Progenitor cell of endocrine pancreas (in vitro differentiated cells): ENCODE measurements around the gene NELFA. TPM values are rescaled to one million over a fixed set of nuclear protein-coding genes. Genes with fewer than 3 reads are reported as not detected.
"Not testable (repeated sequence)": the region's sequence is repeated elsewhere in the genome, so short reads cannot be mapped to it uniquely, and the experiment has no call there.

Experiments used
- DNase-seq: peaks from one replicate; pipeline ENCODE4 v3.0.0; 2021; ENCODE audit warnings: low spot score; ENCODE audit not compliant: unreplicated experiment
- H3K27ac Mint-ChIP-seq: 2 replicates; pipeline ENCODE4 v1.8.0; 2021; ENCODE audit warnings: mild to moderate bottlenecking, moderate library complexity, mixed read lengths
- H3K27me3 Mint-ChIP-seq: 2 replicates; pipeline ENCODE4 v1.8.0; 2021; ENCODE audit warnings: mixed read lengths
- H3K36me3 Mint-ChIP-seq: 2 replicates; pipeline ENCODE4 v1.8.0; 2022; ENCODE audit warnings: mixed read lengths; ENCODE audit not compliant: insufficient read depth
- H3K4me1 Mint-ChIP-seq: 2 replicates; pipeline ENCODE4 v1.8.0; 2021; ENCODE audit warnings: low read depth, mixed read lengths
- H3K4me3 Mint-ChIP-seq: 2 replicates; pipeline ENCODE4 v1.8.0; 2021; ENCODE audit warnings: low read depth, mild to moderate bottlenecking, moderate library complexity, mixed read lengths
- H3K9me3 Mint-ChIP-seq: 2 replicates; pipeline ENCODE4 v1.8.0; 2021; ENCODE audit warnings: low read depth, mixed read lengths
- CTCF ChIP-seq: fragments of 200-600 bp; sonication (generic); IDR thresholded peaks from one replicate; pipeline ENCODE4 v1.5.0; 2021; ENCODE audit warnings: antibody characterized with exemption, mild to moderate bottlenecking; ENCODE audit not compliant: unreplicated experiment
- total RNA-seq: library from RNA; stranded (reverse); gene quantifications from 2 replicates; pipeline ENCODE4 v1.2.1, GENCODE V29; 2021

The NELFA gene
- total RNA-seq, 1 donor from 2014 or later: 52.5 TPM

DNA sequence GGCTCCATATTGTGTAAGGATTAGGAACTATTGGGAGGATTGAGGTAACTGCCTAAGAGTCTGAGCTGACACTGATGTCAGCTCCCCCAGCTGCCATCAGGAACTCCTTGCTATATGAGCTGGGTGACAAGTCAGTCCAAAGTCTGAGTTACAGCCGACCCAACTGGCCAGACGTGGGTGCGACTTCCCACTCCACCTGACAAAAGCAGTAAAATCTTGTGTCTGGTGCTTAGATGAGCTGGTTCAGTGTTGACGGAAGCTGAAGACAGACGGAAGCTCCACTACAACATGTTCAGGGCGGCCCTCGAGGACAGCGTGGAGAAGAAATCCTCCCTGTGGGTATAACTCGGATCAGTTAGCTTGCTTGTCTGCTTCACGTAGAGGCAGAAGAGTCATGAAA lies 27.6 kb upstream of the NELFA start:
- H3K4me1 Mint-ChIP-seq: no peaks in the 10 kb centered on the region
- H3K27ac Mint-ChIP-seq: no peak overlapping the region
- DNase-seq: no peak
- H3K36me3 Mint-ChIP-seq: no peaks in the 10 kb centered on the region
- H3K27me3 Mint-ChIP-seq: peaks cover 52% of the 10 kb centered on the region
- no peak for TF ChIP-seq CTCF
- H3K4me3 Mint-ChIP-seq: no peak overlapping the region
- peaks cover 7% of the 10 kb centered on the region for H3K9me3 Mint-ChIP-seq

DNA sequence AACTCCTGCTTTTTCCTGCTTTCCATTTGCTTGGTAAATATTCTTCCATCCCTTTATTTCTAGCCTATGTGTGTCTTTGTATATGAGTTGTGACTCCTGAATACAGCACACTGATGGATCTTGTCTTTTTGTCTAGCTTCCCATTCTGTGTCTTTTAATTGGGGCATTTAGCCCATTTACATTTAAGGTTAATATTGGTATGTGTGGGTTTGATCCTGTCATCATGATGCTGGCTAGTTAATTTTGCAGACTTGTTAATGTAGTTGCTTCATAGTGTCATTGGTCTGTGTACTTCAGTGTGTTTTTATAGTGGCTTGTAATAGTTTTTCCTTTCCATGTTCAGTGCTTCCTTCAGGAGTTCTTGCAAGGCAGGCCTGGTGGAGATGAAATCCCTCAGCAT lies 22.4 kb upstream of the NELFA start:
- Mint-ChIP-seq H3K27me3 (peaks cover 47% of the 10 kb centered on the region), H3K9me3 (peaks cover 29% of the 10 kb centered on the region)
- DNase-seq, H3K4me3 Mint-ChIP-seq, H3K36me3 Mint-ChIP-seq, H3K27ac Mint-ChIP-seq, H3K4me1 Mint-ChIP-seq: not testable (repeated sequence)

DNA sequence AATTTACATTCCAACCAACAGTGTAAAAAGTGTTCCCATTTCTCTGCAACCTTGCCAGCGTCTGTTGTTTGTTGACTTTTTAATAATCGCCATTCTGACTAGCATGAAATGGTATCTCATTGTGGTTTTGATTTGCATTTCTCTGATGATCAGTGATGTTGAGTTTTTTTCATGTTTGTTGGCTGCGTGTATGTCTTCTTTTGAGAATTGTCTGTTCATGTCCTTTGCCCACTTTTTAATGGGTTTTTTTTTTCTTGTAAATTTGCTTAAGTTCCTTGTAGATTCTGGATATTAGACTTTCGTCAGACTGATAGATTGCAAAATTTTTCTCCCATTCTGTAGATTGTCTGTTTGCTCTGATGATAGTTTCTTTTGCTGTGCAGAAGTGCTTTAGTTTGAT lies 18.3 kb upstream of the NELFA start:
- H3K27ac Mint-ChIP-seq, H3K36me3 Mint-ChIP-seq, H3K4me3 Mint-ChIP-seq, DNase-seq, H3K4me1 Mint-ChIP-seq: not testable (repeated sequence)
- Mint-ChIP-seq H3K9me3 (peaks cover 34% of the 10 kb centered on the region), H3K27me3 (peaks cover 26% of the 10 kb centered on the region)

- H3K4me1 Mint-ChIP-seq: peaks cover 11% of the 10 kb centered on the region
- H3K36me3 Mint-ChIP-seq: peaks cover 4% of the 10 kb centered on the region
- TF ChIP-seq CTCF: no peak
- H3K4me3 Mint-ChIP-seq: no peak overlapping the region
- peaks cover 20% of the 10 kb centered on the region for H3K27me3 Mint-ChIP-seq
- no peak overlapping the region for H3K27ac Mint-ChIP-seq
- peaks cover 29% of the 10 kb centered on the region for H3K9me3 Mint-ChIP-seq
- DNase-seq: no peak
Observed at GRCh38 chr4:2025817-2026216, 17.0 kb upstream of the NELFA start.

GRCh38 chr4:2024683-2025082 lies 15.9 kb upstream of the NELFA start:
- H3K27me3 Mint-ChIP-seq: peaks cover 13% of the 10 kb centered on the region
- H3K4me1 Mint-ChIP-seq: peaks cover 11% of the 10 kb centered on the region
- peaks cover 23% of the 10 kb centered on the region for H3K9me3 Mint-ChIP-seq
- no peak for TF ChIP-seq CTCF
- no peak overlapping the region for H3K4me3 Mint-ChIP-seq
- H3K36me3 Mint-ChIP-seq: peaks cover 4% of the 10 kb centered on the region
- H3K27ac Mint-ChIP-seq: no peak overlapping the region
- DNase-seq: no peak

- DNase-seq: not testable (repeated sequence)
Observed at GRCh38 chr4:2021358-2022018, 12.7 kb upstream of the NELFA start.

GRCh38 chr4:2015008-2015407 lies 6.2 kb upstream of the NELFA start:
- Mint-ChIP-seq H3K36me3 (no peaks in the 10 kb centered on the region), H3K4me1 (no peaks in the 10 kb centered on the region), H3K27me3 (no peaks in the 10 kb centered on the region), H3K4me3 (no peak overlapping the region), H3K9me3 (no peaks in the 10 kb centered on the region), H3K27ac (no peak overlapping the region)
- no peak for DNase-seq
- no peak for TF ChIP-seq CTCF

More at GRCh38 chr4:2021358-2022018, 12.7 kb upstream of the NELFA start:
- Mint-ChIP-seq H3K27ac (peak overlapping the region; percentile 19), H3K4me1 (peaks cover 11% of the 10 kb centered on the region), H3K9me3 (peaks cover 13% of the 10 kb centered on the region)
- not testable (repeated sequence) for H3K4me3 Mint-ChIP-seq, H3K27me3 Mint-ChIP-seq, H3K36me3 Mint-ChIP-seq
